Omental fat pad (tissue), 4 donors: ENCODE results near the gene SGK1. TPM values are rescaled to one million over a fixed set of nuclear protein-coding genes. Genes with fewer than 3 reads are reported as not detected.

Experiments
- ATAC-seq: fragments of 150-250 bp; one replicate; pipeline ENCODE4 v1.9.1; 2016; ENCODE audit warnings: mild to moderate bottlenecking, moderate library complexity; ENCODE audit not compliant: low FRiP score
- DNase-seq: peaks from one replicate; pipeline ENCODE4 v3.0.0-alpha.2; 2019; ENCODE audit warnings: low spot score
- CTCF ChIP-seq, 3 donors: fragments of 450-650 bp; IDR thresholded peaks; one replicate each; pipeline ENCODE4 v1.5.1; 2016 to 2017; ENCODE audit warnings: antibody characterized with exemption in 3 of 3, mild to moderate bottlenecking in 3 of 3, moderate library complexity in 2 of 3
- total RNA-seq, 4 donors: library from RNA; depleted of rRNA; stranded (reverse); fragments of >200 nt; gene quantifications; one replicate each; pipeline ENCODE4 v1.1.0, GENCODE V29; 2016

SGK1 gene
- total RNA-seq, 4 donors from 2014 or later = 355 to 1,386 (median 540) TPM

- ATAC-seq = no peak
- TF ChIP-seq CTCF (IDR thresholded peaks at IDR 0.05) = no peak
- no peak for DNase-seq
Observed at GRCh38 chr6:134173366-134173725, 144.6 kb downstream of the SGK1 start.

- no peak for TF ChIP-seq CTCF (IDR thresholded peaks at IDR 0.05)
- no peak for ATAC-seq
- DNase-seq = no peak
Observed at GRCh38 chr6:134172706-134173365, 145.1 kb downstream of the SGK1 start.

- no peak for TF ChIP-seq CTCF (IDR thresholded peaks at IDR 0.05)
- ATAC-seq = no peak
- no peak for DNase-seq
Observed at GRCh38 chr6:134172020-134172705, 145.7 kb downstream of the SGK1 start.

GRCh38 chr6:134171517-134171916, 146.4 kb downstream of the SGK1 start:
- ATAC-seq = no peak
- TF ChIP-seq CTCF (IDR thresholded peaks at IDR 0.05) = no peak
- no peak for DNase-seq

- DNase-seq (no peak), ATAC-seq (no peak)
- TF ChIP-seq CTCF (IDR thresholded peaks at IDR 0.05) = no peak
Observed at GRCh38 chr6:134170844-134171243, 147.1 kb downstream of the SGK1 start.

- TF ChIP-seq CTCF (IDR thresholded peaks at IDR 0.05) = no peak
- ATAC-seq (no peak), DNase-seq (no peak)
Observed at GRCh38 chr6:134169871-134170486, 147.9 kb downstream of the SGK1 start.
